HG02571 (cell line): ENCODE measurements around the gene WNT9A.

ENCODE experiments used
- ATAC-seq: cut with Tn5 transposase; IDR thresholded peaks from one replicate; pipeline ENCODE4 v1.9.1; 2021; ENCODE audit warnings: mild to moderate bottlenecking, moderate library complexity; ENCODE audit not compliant: unreplicated experiment

WNT9A gene

DNA sequence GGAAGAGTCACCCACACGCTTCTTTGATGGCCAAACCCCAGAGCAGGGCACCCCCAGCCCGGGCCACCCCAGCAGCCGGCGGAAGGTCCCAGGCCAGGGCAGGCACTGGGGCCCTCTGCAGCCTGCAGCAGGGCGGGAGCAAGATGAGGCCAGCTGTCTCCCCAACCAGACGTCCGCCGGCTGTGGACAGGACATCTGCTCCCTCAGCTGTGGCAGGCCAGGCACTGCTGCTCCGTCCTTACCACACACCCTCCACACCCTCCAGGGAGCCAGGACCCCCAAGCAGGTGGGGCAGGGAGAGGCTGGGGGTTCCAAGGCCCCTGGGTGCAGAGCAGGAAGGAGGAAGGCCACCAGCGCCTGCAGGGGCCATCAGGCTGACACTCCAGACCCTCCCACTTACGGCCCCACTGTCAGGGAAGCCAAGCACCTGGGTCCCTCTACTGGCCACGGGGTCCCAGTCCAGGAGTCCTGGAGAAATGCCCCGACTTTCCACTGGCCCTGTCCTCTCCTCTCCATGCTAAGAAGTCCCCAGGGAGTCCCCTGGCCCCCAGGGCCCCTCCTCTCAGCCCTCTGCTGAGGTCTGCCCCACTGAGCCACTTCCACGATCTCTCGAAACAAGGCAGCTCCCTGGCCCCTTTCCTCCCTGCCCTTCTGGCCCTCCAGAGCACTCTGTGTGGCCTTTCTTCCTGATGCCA, 5.6 kb downstream of the WNT9A start:
- no peak for ATAC-seq

DNA sequence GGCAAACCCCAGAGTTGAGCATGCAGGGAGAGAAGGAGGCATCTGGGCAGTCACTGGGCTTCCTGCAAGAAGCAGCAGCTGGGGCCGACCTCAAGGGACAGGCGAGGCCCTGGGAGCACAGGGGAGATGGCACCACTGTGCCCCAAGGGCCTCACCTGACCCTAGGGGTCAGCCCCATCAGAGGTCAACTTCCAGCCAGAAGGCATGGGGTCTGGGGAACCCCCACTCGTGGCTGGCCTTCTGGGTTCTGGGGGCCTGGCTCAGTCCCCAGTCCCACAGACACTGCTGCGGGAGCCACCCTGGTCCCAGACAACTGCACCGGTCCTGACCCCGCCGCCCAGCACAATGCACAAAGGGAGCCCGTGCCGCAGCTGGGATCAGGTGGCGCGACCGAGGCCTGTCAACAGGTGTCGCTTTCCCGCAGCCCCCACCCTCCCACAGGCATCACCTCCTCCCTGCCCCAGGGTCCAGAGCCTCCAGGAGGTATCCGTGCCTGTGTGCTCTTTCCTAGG, 6.2 kb downstream of the WNT9A start:
- ATAC-seq = no peak

DNA sequence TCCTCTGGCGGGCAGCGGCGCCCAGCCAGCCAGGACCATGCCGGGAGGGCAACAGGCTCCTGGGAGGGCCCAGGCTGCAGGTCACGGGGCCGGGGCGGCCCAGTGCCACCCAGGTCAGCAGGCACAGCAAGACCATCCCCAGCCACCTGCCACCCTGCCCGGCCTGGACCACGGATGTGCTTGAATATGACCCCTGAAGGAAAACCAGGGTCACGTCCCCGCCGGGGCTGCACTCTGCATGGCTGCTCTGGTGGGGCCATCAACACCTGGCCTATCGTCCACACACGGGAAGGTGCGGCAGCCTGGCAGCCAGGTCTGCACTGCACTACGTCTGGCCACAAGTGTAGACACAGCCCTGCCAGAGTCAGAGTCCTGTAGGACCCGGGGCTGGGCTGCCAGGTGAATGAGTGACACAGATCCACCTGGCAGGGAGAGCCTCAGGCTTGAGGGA, 6.9 kb downstream of the WNT9A start:
- no peak for ATAC-seq

DNA sequence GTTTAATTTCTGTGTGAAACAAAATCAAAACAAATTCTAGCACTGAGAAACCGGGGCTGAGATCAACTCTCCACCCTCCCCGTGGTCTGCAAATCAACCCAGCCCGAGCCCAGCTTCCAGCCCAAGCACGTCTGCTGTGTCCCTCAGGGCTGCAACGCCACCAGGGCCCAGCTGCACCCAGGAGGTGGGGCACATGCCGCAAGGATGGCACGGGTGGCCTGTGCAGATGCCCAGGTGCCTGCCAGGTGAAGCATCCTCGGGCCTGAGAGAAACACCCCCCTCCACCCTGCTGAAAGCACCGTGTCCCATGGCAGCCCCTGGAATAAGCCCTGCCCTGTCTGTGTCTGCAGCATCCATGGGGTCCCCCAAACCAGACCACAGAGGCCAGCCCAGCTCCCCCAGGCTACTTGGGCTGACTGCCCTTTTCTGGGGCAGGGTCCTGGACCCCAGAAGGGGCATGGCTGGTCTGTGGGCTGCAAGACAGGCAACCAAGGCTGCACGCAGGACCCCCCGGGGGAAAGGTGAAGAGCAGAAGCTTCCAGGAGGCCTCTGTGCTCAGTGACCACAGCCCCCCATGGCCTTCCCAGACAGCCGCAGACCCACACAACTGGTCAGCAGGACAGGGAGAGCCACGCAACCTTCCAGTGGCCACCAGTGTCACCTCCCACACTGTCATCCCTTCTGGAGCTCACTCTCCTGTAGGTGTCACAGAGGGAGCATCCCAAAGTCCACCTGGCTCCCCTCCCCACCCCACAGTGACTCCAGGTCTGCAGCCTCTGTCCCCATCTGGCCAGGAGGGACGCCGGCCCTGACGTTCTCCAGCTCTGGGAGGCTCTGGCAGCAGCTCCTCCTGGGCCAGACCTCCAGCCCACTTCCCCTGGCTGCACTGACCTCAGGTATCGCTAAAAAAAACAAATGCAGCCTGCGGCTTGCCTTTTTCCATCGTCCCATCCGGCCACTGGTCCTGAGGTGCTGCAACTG, 7.7 kb downstream of the WNT9A start:
- no peak for ATAC-seq

DNA sequence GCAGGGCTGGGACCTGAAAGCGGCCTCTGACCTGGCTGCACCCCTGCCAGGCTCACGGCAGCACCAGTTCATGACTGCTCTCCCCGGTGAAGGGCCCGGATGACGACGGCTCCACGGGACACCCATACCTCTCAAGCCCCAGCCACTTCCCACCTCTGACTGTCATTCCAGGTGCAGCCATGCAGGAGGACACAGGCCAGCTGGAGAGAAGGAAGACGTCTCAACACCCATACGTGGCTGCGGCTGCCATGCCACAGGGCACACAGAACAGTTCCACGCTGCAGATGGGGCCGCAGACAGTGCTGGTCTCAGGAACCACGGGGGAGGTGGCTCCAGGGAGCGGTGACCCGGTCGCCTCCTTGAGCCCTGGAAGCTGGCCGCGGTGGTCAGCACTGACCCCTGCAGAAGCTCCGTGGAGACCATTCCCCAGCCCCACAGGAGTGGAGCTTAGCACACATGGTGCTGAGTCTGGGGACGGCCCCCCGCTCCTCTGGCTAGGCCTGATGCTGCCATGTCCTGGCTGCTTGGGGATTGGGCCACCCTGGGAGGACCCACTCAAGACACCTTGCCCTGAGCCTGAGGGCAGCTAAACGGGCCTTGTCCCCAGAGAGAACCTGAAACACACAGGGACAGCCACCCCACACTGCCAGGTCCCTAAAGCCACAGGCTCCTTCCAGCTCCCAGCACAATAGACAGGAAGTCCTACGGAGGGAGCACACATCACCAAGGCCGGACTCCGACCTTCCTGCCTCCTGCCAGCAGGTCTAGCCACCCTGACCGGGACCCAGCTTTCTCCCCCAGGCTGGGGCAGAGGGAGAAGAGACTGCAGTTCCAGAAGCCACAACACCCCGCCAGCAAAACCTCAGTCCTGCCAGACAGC, 8.6 kb downstream of the WNT9A start:
- no peak for ATAC-seq

DNA sequence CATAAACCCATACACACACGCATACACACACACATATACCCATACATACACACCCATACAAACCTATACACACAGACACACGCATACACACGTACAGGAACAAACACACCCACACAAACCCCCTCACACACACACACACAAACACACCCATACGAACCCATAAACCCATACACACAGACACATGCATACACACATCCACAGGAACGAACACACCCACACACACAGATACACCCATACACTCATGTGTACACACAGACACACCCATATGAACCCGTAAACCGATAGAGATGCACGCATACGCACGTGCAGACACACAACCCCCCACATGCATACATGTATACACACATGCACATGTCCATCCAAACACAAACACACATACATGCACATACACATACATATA, 9.5 kb downstream of the WNT9A start:
- no peak for ATAC-seq

DNA sequence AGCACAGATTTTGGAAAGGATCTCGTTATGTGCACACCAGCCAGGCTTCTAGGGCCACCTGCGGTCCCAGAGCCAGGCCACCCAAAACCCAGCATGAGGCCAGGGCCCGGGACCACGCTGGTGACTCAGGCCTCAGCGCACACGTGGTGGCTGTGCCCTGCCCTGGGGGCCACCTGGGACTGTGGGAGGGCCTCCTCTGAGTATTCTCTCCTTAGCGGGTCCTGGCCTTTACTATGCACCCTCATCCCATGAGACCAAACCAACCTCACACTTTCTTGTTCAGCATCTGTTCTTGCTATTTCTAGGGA, 9.9 kb downstream of the WNT9A start:
- no peak for ATAC-seq

DNA sequence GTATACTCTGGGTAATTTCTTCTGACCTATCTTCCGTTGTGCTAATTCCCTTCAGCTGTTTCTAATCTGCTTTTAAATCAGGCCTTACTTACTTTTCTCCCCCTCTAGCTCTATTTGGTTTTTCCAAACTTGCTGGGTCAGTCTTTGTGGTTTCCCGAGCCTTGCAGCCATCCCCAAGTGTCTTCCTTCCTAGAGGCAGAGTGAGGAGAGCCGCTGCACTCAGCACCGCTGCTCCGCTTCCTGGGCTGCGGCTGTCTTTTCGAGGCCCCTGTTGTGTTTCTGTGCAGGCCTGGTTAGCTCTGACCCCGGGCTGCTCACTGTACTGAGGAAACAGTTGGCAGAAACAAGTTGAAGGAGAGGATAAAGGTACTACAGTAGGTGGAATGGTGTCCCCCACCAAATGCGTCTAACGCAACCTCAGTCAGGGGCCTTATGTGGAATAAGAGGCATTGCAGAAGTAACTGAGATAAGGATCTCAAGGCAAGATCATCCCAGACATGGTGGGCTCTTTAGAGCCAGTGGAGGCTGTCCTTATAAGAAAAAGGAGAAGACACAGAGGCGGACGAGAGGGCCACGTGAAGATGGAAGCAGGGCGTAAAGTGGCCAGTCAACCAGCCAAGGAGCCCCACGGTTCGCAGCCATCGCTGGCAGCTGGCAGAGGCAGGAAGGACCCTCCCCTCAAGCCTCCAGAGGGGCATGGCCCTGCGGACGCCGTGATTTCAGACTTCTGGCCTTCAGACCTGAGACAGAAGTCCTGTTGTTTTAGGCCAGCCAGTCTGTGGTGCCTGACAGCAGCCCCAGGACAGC, 10.5 kb downstream of the WNT9A start:
- ATAC-seq = no peak

DNA sequence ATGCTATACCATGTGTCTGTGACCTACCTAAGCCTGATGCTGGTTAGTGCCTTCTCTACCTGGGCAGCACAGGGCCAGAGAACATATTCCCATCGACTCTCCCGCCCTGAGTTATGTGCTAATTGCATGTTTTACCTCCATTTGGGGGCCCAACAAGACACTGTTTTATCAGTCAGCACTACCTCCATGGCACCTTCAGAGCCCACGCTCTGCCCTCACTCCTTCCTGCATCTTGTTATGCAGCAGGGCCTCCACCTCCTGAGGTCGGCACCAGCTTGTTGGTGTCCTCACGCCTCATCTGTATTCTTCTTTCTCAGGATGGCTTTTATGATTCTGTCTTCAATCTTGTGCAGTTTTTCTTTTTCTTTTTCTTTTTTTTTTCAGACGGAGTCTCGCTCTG, 11.9 kb downstream of the WNT9A start:
- no peak for ATAC-seq

DNA sequence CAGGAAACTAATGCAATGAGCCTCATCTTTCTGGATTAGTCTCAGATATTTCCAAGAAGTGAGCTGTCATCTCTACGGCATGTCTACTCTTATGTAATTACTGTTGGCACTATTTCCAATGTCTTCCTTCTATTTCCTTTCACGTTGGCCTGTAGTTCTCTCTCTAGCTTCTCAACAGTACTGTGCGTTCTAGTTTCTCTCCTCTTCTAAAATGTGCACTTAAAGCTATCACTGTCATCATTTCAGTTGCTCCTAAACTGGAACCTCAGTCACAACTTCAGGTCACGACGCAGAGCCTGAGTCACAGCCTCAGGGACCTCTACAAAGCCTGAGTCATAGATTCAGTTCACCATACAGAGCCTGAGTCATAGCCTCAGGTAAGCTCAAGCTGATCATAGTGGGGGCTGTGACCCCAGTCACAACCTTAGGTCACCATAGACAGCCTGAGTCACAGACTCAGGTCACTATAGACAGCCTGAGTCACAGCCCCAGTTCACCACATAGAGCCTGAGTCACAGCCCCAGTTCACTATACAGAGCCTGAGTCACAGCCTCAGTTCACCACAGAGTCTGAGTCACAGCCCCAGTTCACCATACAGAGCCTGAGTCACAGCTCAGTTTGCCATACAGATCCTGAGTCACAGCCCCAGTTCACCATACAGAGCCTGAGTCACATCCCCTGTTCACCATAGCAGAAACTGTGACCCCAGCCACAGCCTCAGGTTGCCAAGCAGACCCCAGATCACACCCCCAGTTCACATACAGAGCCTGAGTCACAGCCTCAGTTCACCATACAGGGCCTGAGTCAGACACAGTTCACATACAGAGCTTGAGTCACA, 13.0 kb downstream of the WNT9A start:
- no peak for ATAC-seq

DNA sequence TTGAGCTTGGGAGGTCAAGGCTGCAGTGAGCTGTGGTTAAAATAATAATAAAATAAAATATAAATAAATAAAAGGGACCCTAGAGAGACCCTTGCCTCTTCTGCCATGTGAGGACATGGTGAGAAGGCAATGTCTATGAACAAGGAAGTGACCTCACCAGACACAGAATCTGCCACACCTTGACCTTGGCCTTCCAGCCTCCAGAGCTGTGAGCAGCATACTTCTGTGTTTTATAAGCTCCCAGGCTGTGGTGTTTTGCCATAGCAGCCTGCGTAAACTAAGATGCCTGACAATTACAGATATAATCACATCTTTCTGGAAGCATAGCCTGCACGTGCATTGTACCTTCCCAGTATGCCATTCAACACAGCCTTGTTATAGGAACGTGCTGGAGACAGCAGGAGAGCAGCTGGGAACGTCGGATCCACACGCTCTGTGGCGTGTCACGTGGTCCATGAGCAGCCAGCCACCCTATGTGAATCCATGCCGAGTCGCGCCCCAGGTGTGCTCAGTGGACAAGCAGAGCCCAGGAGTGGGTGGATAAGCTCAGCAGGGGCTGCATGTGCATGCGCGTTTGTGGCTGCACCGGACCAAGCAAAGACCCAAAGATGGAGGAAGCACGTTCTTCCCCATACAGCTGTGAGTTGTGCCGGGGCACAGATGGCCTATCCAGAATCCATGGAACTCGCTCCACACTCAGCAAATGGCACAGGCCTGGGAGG, 17.8 kb downstream of the WNT9A start:
- no peak for ATAC-seq

DNA sequence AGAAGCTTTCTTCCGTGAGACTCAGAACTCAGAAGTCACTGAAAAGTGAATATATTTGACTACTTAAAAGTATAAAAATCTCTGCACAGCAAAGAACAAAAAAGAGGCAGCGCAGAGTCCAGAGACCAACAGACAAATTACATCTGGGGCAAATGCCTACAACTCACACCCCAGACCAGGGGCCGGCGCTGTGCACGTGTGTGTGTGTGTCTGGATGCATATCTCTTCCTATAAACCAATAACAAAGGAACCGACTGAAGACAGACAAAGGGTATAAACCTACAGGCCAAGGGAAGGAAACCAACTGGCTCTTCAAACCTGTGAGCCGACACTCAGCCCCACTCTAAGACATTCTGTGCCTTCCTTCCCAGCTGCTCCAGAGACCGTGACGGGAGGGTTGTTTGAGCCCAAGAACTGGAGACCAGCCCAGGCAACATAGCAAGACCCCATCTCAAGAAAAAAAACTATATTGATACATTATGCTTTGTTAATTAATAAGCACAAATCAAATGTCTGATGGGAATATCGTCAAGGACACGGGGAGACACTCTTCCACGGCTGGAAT, 18.8 kb downstream of the WNT9A start:
- no peak for ATAC-seq

DNA sequence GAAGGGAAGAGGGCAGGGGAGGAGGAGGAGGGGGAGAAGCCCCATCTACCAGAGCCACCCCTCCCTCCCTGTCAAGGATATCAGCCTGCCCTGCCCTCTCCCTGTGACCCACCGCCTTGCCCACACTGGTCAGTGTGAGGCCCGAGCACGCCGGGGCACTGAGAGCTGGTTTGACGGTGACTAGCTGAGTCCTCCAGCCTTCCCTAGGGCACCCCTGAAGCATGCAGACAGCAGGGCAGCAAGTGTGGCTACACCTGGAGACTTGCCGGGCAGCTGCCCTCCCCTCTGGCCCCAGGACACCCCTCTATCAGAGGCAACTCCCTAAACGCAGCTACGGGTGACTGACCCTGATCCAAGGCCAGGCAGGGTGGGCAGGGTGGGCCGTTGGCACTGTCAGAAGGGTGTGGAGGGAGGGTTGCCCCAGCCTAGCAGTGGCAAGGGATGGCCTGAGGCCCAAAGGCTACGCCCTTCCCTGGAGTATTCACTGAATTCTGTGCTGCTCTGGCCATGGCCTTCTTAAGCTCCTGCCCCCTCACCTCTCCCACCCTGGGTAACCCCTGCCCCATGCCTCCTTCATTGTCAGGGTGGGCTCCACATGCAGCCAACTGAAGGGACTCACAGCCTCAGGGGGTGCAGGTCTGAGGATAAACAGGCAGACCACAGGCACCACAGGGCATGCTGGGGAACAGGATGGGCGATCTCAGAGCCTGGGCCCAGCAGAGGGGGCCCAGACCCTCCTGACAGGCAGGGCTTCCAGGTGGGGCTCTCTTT, 19.6 kb downstream of the WNT9A start:
- no peak for ATAC-seq

DNA sequence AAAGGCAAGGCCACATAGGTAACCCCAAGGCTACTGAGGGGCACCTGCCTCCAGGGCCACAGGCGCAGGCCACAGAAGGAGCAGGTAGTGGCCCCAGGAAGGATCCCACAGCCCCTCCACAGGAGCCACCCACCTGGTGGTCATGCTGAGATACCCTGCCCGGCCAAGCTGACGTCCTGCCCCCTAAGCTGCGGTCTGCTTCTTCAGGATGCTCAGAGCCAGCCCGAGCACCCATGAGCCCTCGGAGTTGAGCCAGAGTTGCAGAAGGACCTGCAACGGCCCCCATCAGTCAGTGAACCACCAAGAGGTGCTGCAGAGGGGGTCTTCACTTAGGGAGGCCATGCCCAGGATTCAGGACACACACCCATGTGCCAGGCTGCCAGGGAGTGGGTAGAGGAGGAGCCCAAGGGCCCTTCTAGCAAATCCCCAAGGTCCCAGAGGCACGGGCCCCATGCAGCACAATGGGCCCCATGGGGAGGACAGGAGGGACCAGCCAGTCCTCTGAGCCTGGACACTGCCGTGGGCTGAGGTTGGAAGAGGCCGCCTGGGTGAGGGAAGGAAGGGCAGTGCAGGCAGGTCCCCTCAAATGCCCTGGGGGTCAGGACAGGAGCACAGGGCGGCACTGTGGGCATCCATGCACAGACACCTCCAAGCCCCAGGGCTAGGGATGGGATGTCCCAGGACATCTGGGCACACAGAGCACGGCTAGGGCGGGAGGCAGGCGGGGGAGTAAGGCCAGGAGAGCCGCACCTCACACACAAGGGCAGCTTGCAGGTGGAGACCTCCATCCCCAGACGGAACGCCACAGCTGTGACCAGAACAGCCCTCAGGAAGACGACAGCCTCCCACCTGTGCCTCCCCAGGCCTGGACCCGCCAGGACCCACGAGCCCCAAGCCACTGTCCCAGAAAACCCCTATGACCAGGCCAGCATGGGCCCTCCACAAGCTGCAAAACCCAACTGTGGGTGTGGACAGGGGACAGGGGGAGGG, 20.5 kb downstream of the WNT9A start:
- no peak for ATAC-seq

DNA sequence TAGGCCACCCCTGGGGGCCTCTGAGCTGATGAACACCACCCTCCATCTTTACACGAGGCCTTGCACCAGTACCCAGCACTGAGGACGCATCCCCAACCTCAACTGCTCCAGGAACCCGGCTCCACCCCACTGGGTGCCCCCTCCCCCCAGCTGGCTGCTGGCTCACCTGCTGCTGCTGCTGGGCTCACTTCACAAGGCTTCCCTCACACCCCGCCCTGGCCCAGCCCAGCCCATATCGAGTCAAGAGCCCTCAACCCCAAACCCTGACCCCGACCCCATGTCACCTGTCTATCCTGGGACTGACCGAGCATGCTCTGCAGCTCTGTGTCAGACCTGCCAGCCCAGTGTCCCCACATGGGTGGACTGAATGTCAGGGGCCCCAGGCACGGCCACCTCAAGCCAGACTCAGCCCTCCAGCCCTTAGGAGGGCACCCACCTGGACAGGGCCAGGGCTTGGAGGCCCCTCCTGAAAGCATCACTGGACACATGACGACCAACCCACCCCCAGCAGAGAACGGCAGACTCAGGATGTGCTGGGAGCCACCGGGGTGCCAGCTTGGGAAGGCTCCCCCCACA, 21.4 kb downstream of the WNT9A start:
- ATAC-seq = no peak

DNA sequence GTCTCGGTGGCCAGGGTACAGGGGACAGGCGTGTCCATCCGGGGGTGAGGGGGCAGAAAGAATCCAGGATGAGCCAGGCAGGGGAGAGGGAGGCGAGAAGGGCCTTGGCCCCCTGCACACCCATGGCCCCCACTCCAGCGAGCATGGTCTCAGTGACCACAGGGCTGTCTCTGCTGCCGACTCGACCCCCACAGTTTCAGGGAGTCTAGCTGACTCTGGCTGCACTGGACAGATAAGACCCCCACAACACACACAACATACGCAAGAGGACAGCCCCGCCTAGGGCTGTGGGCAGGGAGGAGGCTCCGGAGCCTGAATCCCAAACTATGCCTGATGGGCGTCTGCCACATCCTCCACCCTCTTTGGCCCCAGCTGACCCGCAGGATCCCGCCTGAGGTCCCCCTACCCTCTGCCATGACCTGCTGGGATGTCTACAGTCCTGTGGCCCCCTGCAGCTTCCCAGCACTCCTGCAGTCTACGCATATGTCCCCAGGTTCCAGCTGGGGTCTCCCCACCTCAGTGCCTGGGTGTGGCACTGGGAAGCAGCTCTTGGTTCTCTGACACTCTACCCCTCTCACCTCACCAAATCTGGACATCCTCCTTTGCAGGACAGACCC, 22.0 kb downstream of the WNT9A start:
- ATAC-seq = no peak
